Adipocyte (in vitro differentiated cells): Measurements from ENCODE around the gene AKAP7.

Experiments
- DNase-seq: peaks from one replicate; pipeline ENCODE4 v3.0.0-alpha.2; 2015; ENCODE audit warnings: low read depth
- H3K27me3 ChIP-seq: replicated peaks from 2 replicates; pipeline ENCODE4 v1.7.0; 2013; ENCODE audit warnings: mild to moderate bottlenecking, low read length, moderate library complexity; ENCODE audit not compliant: control insufficient read depth, insufficient read depth
- H3K36me3 ChIP-seq: 2 replicates; pipeline ENCODE4 v1.7.0; 2013; ENCODE audit warnings: low read length, mild to moderate bottlenecking, moderate library complexity; ENCODE audit not compliant: control insufficient read depth, insufficient read depth, severe bottlenecking
- H3K4me1 ChIP-seq: 2 replicates; pipeline ENCODE4 v1.7.0; 2013; ENCODE audit warnings: mild to moderate bottlenecking, low read length, moderate library complexity; ENCODE audit not compliant: control insufficient read depth, insufficient read depth
- H3K4me3 ChIP-seq: 2 replicates; pipeline ENCODE4 v1.7.0; 2013; ENCODE audit warnings: mild to moderate bottlenecking, low read length, moderate library complexity
- H3K9ac ChIP-seq: 2 replicates; pipeline ENCODE4 v1.7.0; 2013; ENCODE audit warnings: mild to moderate bottlenecking, low read length, moderate library complexity
- H3K9me3 ChIP-seq: 2 replicates; pipeline ENCODE4 v1.7.0; 2013; ENCODE audit warnings: mild to moderate bottlenecking, low read length, moderate library complexity; ENCODE audit not compliant: control insufficient read depth

AKAP7 gene

GRCh38 chr6:131116321-131116720, 18.9 kb upstream of the AKAP7 start:
- Histone ChIP-seq H3K36me3 (no peaks in the 10 kb centered on the region), H3K9ac (no peak overlapping the region), H3K27me3 (no peaks in the 10 kb centered on the region), H3K9me3 (no peaks in the 10 kb centered on the region), H3K4me3 (no peak overlapping the region), H3K4me1 (peaks cover 6% of the 10 kb centered on the region)
- no peak for DNase-seq

GRCh38 chr6:131116755-131117360, 18.4 kb upstream of the AKAP7 start:
- peak; percentile 85 for DNase-seq
- H3K36me3 ChIP-seq, result no peaks in the 10 kb centered on the region
- H3K4me1 ChIP-seq, result peaks cover 8% of the 10 kb centered on the region
- H3K27me3 ChIP-seq, result no peaks in the 10 kb centered on the region
- no peak overlapping the region for H3K4me3 ChIP-seq
- H3K9ac ChIP-seq, result no peak overlapping the region
- no peaks in the 10 kb centered on the region for H3K9me3 ChIP-seq

DNA sequence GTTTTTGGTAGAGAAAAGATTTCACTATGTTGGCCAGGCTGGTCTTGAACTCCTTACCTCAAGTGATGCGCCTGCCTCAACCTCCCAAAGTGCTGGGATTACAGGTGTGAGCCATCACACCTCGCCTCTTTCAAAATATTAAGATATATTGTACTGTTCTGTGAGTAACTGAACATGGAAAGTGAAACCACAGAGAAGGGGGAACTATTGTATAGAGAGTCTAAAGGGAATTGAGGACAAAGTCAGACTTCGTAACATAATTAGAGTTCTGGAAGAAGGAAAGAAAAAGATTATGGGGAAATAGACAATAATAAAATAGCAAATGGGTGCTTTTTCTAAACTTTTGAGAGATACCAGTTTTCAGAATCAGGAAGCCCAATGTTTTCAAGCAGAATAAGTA, 17.4 kb upstream of the AKAP7 start:
- Histone ChIP-seq H3K9ac (no peak overlapping the region), H3K27me3 (no peaks in the 10 kb centered on the region), H3K4me3 (no peak overlapping the region), H3K36me3 (no peaks in the 10 kb centered on the region), H3K4me1 (peaks cover 14% of the 10 kb centered on the region), H3K9me3 (no peaks in the 10 kb centered on the region)
- DNase-seq, result no peak

DNA sequence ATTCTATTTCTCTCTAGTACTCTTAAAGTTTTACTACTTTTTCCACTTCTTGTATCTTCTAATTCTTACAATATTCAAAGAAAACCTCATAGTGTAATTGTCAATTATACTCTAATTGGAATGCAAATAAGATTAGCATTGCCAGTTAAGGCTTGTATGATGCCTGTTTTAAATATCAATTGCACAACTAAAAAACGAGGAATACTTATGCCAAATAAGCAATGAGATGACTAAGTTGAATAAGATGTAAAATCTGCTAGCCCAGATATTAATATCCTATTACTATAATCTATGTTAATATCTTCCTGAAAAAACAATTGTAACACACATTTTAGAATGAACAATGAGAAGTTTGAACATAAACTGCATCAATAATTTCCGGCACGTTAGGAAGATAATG, 13.3 kb upstream of the AKAP7 start:
- H3K9me3 ChIP-seq, result no peaks in the 10 kb centered on the region
- no peaks in the 10 kb centered on the region for H3K27me3 ChIP-seq
- no peak overlapping the region for H3K9ac ChIP-seq
- H3K36me3 ChIP-seq, result no peaks in the 10 kb centered on the region
- peaks cover 8% of the 10 kb centered on the region for H3K4me1 ChIP-seq
- DNase-seq, result no peak
- peak overlapping the region; percentile 35 for H3K4me3 ChIP-seq

DNA sequence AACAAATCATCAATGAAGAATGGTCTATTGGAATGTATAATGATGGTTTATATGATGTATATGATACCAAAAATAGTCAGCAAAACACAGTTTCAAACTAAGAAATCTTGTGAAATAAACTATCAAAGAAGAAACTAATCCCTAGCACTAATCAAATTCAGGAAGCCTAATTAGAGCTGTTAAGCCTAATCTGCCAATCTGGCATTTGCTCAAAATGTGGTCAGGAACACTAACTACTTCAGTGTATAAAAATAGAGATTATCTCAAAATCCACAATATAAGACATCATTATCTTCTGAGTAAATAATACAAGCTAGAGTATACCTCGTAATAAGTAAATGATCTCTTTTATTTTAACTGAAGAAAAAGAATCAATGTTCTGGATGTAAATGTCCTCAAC, 12.8 kb upstream of the AKAP7 start:
- Histone ChIP-seq H3K4me3 (peak overlapping the region; percentile 35), H3K4me1 (peaks cover 8% of the 10 kb centered on the region), H3K9me3 (no peaks in the 10 kb centered on the region), H3K27me3 (no peaks in the 10 kb centered on the region), H3K9ac (no peak overlapping the region), H3K36me3 (no peaks in the 10 kb centered on the region)
- DNase-seq, result no peak

DNA sequence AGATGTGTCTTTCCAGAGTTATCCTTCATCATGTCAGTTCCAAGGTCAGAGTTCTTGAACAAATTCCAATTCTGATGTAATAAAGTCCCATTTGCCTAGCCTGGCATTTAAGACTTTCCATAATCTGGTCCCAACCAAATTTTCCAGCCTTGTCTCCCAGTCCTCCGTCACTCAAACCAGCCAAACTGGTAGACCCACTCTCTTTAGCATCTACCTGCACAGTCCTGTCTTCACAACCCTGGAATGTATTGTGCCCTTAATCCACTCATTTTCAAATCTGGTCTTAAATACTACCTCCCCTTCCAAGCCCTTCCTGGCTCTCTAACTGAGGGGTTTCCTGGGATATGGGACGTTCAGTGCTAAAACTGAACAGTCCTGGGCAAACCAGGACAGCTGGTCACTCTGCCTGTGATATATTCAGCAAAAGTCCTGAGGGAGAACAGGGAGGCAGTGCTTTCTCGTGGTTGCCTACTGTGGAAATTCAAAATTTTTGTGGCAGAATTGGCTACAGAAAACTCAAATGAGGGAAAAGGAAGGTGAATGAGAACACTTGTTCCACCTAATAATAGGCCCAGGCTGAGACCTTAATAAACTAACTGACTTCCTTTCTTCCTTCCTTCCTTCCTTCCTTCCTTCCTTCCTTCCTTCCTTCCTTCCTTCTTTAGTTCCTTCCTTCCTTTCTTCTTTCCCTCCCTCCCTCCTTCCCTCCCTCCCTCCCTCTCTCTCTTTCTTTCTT, 10.8 kb upstream of the AKAP7 start:
- H3K36me3 ChIP-seq, result no peaks in the 10 kb centered on the region
- H3K27me3 ChIP-seq, result no peaks in the 10 kb centered on the region

DNA sequence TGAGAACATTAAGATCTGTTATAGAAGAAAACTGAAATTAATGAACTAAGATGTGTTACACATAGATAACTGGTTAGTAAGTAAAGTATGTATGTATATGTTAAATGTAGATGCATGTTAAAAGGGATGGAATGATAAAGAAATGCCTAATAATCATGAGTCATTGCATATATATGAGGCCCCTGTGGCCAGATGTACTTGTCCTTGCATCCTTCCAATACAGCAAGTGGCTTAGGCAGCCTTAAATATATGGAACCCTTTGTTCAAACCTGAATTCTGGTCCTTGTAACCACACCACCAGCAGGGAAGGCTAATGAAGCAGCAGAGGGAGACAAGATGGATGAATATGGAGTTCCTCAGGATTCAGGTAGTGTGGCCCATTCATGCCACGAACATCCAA, 9.8 kb upstream of the AKAP7 start:
- Histone ChIP-seq H3K9me3 (no peaks in the 10 kb centered on the region), H3K36me3 (no peaks in the 10 kb centered on the region), H3K4me3 (no peak overlapping the region), H3K9ac (no peak overlapping the region), H3K4me1 (peaks cover 8% of the 10 kb centered on the region), H3K27me3 (no peaks in the 10 kb centered on the region)
- no peak for DNase-seq

More for the DNA sequence above, 10.8 kb upstream of the AKAP7 start:
- Histone ChIP-seq H3K4me3 (no peak overlapping the region), H3K4me1 (peaks cover 8% of the 10 kb centered on the region), H3K9ac (no peak overlapping the region), H3K9me3 (no peaks in the 10 kb centered on the region)
- no peak for DNase-seq

DNA sequence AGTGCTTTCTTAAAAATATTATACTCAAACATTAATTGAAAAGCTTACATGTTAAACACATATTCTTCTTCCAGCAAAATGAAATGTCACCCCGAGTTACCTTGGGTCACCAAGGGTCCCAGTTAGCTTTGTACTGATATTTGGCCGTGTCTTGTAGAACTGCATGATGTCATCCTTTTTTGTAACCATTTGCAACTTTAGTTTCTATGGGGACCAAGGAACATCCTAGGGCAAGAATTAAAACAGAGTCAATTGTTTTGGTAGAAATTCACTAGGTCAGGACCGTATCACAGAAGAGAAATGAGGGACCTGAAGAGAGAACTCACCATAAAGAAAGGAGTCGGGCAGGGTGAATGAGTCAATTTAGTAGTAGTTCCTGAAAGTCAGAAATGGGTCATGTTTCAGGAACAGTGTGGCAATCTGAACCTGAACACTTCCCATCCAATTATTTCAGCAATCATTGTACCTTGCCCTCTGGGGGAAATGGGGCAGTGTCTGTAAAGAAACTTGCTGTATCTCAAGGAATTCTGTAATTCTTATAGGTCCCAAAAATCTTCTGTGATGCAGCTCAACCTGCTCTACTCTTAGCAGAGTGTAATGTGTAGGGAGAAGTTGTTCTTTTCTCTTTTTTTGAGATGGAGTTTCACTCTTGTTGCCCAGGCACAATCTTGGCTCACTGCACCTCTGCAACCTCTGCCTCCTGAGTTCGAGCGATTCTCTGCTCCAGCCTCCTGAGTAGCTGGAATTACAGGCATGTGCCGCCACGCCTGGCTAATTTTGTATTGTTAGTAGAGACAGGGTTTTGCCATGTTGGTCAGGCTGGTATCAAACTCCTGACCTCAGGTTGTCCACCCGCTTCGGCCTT, 5.3 kb upstream of the AKAP7 start:
- no peaks in the 10 kb centered on the region for H3K27me3 ChIP-seq
- peak; percentile 21 for DNase-seq
- no peak overlapping the region for H3K4me3 ChIP-seq
- no peaks in the 10 kb centered on the region for H3K36me3 ChIP-seq
- H3K9me3 ChIP-seq, result no peaks in the 10 kb centered on the region
- peaks cover 6% of the 10 kb centered on the region for H3K4me1 ChIP-seq
- H3K9ac ChIP-seq, result no peak overlapping the region

GRCh38 chr6:131130554-131130940, 4.7 kb upstream of the AKAP7 start:
- Histone ChIP-seq H3K9me3 (no peaks in the 10 kb centered on the region), H3K27me3 (no peaks in the 10 kb centered on the region), H3K4me1 (peaks cover 6% of the 10 kb centered on the region), H3K9ac (no peak overlapping the region), H3K4me3 (no peak overlapping the region), H3K36me3 (no peaks in the 10 kb centered on the region)
- DNase-seq, result no peak

DNA sequence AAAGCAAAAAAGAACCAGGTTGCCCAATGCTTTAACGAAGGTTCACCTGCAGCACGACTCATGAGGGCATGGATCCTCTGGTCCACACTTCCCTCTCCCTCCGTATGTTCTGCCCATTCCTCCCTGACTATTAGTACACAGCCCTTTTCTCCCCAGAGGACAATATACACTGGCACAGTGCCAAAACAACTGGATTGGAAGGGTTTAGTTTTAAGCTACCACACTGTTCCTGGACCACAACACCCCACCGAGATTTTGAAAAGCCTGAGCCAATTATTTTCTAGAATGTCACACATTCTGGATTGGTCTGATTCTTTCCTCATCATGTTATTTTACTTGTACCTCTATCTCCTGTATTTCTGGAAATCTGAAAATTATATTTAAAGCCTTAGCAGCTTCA, 2.9 kb upstream of the AKAP7 start:
- H3K9me3 ChIP-seq, result no peaks in the 10 kb centered on the region
- no peaks in the 10 kb centered on the region for H3K36me3 ChIP-seq
- no peak for DNase-seq
- no peaks in the 10 kb centered on the region for H3K27me3 ChIP-seq
- peaks cover 9% of the 10 kb centered on the region for H3K4me1 ChIP-seq
- no peak overlapping the region for H3K4me3 ChIP-seq
- H3K9ac ChIP-seq, result no peak overlapping the region

DNA sequence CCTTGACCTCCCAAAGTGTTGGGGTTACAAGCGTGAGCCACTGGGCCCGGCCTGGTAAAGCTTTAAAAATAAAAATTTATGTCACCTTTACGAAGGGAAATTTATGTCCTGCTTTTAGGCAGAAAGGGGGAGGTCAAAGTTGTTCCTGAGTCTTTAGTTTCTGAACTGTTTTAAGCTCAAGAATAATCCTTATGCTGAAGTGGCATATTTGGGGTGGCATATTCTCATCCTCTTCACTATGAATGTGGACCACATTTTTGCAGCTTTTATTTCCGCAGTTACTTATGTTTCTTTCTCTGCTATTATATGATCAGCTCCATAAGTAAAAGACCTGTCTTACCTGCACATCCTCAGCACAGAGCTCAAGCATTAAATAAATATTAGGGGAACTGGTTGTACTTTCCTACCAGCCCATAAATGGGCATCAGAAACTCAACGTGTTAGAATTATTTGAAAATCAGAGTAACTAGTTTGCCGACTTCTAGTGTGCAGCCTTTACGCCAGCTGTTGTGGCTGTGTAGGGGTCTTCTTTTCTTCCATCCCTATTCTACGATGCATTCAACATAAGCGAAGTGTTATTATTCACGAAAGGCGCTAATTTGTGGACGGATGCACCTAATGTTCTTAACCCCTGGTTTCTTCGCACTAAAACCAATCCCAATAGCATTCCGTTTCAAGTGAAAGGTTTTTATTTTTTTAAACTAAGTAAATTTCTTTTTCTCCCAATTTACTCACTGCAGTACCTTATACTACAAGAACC, 867 bp upstream of the AKAP7 start:
- H3K36me3 ChIP-seq, result no peaks in the 10 kb centered on the region
- no peaks in the 10 kb centered on the region for H3K9me3 ChIP-seq
- peak overlapping the region; percentile 91 for H3K4me3 ChIP-seq
- no peaks in the 10 kb centered on the region for H3K27me3 ChIP-seq
- DNase-seq, result no peak
- peaks cover 9% of the 10 kb centered on the region for H3K4me1 ChIP-seq
- peak overlapping the region; percentile 93 for H3K9ac ChIP-seq
